Activated effector memory CD4-positive, alpha-beta T cell treated with Interleukin-2 at 50 U/mL for 16 hours (primary cell): ENCODE measurements around the gene GAL3ST1.
"Not testable (repeated sequence)": the region's sequence is repeated elsewhere in the genome, so short reads cannot be mapped to it uniquely, and the experiment has no call there.

Experiments used
- DNase-seq: peaks from one replicate; pipeline ENCODE4 v3.0.0-alpha.2; 2020

GAL3ST1 gene

DNA sequence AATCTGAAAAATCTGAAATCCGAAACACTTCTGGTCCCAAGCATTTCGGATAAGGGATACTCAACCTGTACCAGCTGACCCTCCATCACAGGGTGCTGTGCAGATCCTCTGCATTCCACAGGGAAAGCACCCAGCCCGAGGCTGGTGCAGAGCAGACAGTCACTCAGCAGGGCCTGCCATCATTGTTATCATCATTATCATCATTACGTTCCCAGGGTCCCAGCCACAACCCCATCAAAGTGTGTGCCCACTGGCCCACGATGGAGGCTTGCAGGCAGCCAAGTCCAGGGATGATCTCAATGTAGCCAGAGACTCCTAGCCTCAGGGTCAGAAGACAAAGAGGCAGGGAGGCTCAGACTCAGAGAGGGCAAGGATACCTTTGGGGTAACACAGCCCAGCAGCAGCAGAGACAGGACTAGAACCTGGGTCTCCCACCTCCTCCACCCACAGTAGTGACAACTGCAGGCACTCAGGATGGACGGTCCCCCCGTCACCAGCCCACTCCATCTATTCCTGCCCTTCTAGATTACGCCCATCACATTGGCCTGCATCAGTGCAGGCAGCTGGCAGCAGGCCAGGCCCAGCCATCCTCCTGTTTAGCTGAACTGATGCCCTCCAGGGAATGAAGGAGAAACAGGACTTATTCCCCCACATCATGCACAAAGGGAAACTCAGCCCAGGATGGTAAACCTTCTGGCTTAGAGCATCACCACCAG lies 10.3 kb downstream of the GAL3ST1 start:
- DNase-seq = no peak

DNA sequence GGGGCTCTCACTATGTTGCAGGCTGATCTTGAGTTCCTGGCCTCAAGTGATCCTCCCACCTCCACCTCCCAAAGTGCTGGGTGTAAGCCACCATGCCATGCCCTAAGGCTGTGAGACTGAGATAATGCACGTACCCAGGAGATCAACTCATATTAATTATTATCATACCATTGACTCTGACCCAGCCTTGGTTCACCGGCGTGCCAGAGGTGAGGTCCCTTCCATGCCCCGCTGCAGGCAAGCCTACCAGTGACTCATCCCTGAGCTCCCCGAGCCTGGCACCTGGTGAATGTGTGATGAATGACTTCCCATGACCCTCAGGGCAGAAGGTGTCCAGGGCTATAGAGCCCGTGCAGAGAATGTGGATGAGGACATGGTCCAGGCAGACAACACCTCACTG lies 12.1 kb downstream of the GAL3ST1 start:
- no peak for DNase-seq

DNA sequence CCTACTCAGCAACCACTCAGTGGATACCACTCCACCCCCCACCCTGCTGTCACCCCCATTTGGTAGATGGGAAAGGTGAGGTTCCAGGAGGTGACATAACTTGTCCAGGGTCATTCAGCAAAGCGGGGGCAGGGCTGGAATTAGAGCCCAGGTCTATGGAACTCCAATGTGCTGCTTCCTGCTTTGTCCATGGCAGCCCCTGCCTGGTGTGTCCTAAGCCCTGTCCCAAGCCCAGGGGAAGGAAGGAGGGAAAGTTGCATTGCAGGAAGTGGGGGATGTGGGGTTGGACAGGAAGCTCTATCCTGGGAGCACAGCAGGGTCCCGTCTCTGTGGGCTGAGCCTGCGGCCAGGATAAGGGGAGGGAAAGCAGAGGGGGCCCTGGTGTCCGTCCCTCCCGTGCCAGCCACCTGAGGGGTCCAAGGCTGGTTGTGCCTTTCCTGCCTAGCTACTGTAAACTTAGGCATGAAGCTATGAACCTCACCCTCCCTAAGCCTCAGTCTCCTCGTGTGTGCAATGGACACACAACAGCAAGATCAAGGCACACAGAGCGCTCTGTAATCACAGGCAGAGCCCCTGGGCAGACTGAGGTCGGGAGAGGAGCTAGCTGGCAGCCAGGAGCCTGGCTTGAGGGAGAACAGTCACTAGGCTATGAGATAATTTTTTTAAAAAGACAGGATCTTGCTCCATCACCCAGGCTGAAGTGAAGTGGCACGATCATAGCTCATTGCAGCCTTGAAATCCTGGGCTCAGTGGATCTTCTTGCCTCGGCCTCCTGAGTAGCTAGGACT lies 12.9 kb downstream of the GAL3ST1 start:
- DNase-seq = no peak

DNA sequence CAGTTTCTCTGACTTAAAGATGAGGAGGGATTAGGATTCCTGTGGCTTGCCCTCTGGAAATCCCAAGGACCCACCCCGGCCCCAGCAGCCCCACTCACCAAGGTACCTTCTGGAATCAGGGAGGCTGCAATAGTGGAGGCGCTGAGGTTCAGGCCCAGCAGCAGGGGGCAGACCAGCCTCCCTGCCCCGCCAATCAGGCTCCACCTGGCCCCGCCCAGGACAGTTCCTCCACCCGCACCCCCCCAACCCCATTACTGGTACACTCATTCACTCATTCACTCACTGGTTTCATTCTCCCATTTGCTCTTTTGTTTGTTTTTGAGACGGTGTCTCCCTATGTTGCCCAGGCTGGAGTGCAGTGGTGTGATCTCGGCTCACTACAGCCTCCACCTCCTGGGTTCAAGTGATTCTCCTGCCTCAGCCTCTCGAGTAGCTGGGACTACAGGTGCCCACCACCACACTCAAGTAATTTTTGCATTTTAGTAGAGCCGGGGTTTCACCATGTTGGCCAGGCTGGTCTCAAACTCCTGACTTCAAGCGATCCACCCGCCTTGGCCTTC lies 13.7 kb downstream of the GAL3ST1 start:
- not testable (repeated sequence) for DNase-seq

DNA sequence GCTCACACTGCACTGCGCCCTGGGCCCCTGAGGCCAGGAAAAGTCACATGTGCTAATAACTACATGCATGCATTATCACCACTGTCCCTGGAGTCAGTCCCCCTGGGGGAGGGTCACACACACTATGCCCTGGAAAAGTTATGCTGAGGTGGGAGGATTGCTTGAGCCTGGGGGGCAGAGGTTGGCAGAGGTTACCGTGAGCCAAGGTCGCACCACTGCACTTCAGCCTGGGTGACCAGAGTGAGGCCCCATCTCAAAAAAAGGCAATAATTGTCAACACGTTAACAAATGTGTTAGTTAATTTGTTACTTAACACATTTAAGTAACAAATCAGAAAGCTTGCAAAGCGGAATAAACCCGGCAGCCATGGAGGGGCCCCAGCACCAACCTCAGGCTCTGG lies 14.6 kb downstream of the GAL3ST1 start:
- DNase-seq = no peak

DNA sequence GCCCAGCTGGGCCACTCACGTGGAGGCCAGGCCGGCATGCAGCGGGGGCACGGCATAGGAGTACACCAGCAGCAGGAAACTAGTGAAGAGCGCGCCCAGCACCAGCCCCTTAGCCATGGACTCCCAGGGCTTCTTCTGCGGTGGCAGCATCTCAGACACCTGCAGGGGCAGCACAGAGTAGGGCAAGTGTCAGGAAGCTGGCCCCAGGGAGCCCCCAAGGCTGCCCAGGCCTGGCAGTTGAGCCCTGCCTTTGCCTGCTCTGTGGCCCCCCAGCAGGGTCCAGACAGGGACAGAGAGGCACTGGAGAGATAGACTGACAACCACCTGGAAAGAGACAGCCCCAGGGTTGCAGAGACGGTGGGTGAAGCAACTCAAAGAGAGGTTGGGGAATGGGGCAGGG lies 17.2 kb downstream of the GAL3ST1 start:
- no peak for DNase-seq

DNA sequence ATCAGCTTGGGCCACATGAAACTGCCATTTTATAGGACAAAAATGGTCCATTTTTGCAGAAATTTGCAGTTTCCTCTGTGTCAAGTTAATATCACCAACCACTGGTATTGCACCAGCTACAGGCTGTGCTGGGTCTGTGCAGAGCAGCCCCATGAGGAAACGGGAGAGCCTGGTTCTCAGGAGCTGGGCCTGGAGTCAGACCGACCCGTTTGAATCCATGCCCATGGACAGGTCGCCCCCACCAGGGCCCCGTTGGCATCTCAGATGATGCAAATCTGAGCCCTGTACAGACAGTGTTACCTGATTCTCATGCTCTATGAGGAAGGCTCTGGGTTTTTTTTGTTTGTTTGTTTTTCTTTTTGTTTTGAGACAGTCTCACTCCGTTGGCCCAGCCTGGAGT lies 18.1 kb downstream of the GAL3ST1 start:
- DNase-seq = no peak

DNA sequence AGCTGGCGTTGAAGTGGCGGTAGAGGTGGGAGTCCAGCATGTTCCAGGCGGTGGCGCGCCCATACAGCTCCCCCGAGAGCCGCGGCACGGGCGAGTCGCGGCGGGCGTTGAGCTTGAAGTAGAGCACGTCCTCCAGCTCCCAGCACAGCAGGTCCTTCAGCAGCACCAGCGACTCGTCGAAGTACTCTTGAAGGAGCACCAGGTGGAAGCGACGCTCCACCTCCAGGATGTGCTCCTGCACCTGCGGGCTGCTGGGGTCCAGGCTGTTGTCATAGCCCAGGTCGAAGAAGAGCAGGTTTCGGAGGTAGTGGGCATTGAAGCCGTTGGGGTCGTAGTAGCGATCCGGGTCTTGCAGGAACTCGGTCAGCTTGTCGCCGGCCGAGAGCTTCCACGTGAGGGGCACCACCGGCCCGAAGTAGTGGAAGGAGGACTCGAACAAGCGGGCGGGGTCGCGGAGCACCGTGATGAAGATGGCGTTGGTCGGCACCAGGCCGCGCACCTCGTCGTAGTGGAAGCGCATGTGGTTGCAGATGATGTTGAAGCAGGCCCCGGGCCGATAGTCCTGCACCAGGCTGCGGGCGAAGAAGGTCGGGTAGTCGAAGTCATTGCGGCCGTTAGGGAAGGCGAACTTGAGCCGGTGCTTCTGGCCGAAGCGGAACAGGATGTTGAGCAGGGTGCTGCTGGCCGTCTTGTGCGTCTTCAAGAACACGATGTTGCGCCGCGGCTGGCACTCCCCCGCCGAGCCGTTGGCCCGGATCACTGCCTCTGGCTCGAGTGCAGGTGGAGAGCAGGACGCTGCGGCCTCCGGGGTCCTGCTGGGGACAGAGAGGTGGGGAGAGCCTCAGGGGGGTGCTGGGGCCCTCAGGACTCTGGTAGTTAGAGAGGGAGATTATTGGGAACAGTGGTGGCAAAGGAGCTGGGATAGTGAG lies 18.9 kb downstream of the GAL3ST1 start:
- DNase-seq = no peak

DNA sequence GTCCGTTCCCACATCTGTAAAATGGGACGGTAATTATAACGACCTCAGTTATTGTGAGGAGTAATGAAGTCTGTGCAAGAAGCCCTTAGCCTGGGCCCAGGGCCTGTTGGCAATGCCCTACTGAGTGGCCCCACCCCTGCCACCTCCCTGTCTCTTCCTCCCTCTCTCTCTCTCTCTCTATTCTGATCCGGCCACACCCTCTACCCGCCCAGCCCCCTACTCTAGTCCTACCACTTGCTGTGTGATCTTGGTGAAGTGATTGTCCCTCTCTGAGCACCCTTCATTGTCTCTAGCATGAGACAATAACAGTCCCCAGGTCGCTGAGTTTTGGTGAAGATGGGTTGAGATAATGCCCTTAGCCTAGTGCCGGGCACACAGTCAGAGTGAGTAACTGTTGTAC lies 20.5 kb downstream of the GAL3ST1 start:
- no peak for DNase-seq

DNA sequence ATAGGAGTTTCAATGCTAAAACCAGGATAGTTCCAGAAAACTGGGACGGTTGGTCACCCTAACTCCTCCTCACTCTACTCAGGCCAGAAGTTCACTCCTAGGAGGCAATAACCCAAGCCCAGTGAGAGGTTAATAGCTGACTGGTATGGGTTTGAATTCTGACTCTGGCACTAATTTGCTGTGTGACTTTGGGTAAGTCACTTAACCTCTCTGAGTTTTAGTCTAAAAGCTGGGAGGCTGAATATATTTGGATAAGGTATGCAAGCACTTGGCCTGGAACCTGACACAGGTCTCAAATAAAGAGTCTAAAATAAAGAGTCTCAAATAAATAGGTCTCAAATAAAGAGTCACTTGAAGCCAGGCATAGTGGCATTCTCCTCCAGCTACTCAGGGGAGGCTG lies 21.7 kb downstream of the GAL3ST1 start:
- DNase-seq = no peak

DNA sequence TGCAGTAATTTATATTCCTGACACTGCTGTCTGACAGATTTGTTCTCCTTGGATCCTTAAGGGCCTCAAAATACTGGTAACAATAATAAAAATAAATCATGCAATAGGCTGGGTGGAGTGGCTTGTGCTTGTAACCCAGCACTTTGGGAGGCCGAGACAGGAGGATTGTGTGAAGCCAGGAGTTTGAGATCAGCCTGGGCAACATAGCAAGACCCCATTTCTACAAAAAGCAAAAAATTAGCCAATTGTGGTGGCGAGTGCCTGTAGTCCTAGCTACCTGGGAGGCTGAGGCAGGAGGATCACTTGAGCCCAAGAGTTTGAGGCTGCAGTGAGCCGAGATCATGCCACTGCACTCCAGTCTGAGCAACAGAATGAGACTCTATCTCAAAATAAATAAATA lies 22.7 kb downstream of the GAL3ST1 start:
- DNase-seq = not testable (repeated sequence)

DNA sequence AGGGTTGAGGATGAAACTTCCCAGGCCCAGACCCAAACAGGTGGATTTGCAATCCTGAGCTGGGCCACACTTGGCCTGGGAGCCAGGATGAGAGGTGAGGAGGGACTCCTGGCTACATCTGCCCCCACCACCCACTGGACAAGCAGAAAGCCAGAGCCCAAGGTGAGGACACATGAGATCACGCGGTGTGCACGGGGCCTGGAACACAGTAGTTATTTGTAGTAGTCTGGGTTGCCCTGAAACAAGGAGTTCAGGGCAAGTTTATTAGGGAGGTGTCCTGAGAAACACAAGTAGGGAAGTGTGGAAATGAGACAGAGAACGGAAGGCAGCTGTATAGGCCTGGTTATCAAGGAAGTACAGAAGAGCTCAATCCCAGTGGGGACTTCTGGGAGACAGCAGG lies 27.3 kb downstream of the GAL3ST1 start:
- no peak for DNase-seq

DNA sequence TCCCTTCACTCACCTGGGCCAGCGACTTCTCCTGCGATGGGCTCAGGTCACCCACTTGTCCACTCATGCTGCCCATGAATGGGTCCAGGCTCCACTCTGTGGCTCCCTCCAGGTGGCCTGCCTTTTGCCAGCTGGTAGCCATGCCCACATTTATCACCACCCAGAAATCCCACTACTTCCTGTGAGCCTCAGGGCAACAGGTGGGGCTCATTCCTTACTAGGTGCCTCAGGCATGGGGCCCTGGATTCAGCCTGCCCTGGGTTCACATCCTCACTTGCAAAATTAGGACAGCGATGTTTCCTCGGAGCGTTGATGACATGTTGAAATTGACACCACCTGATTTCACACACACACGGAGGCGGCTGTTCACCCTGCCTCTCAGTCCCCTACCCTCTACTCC lies 27.8 kb downstream of the GAL3ST1 start, which contains the start of gene SEC14L6:
Gene SEC14L6 (minus strand): TSS at position 126 of the 400 bp plus-strand sequence. CDS start 59 bp downstream, at position 67.
- DNase-seq = no peak

DNA sequence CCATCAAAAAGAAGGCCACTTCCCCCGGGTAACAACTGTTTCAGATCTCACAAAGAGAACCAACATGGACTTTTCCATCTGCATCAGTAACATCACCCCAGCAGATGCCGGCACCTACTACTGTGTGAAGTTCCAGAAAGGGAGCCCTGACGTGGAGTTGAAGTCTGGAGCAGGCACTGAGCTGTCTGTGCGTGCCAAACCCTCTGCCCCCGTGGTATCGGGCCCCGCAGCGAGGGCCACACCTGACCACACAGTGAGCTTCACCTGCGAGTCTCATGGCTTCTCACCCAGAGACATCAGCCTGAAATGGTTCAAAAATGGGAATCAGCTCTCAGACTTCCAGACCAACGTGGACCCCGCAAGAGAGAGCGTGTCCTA lies 31.7 kb downstream of the GAL3ST1 start:
- DNase-seq = no peak

DNA sequence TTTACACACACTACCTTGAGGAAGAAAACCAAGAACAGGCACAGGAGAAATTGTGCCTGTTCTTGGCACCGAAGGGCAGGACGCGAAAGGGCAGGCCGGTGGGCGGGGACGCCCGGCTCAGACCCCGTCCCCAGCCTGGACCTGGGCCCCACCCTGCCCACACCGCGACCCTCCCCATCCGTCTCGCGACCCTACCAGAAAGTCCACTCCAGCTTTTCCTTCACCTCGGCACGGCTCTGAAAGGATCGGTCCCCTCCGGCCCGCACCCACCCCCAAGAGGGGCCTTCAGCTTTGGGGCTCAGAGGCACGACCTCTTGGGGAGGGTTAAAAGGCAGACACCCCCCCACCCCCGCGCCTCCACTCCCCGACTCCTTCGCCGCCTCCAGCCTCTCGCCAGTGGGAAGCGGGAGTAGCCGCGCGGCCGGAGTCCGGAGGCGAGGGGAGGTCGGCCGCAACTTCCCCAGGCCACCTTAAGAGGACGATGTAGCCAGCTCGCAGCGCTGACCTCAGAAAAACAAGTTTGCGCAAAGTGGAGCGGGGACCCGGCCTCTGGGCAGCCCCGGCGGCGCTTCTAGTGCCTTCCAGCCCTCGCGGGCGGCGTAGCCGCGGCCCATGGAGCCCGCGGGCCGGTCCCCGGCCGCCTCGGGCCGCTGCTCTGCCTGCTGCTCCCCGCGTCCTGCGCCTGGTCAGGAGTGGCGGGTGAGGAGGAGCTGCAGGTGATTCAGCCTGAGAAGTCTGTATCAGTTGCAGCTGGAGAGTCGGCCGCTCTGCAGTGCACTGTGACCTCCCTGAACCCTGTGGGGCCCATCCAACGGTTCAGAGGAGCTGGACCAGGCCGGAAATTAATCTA lies 32.3 kb downstream of the GAL3ST1 start:
- DNase-seq = no peak

DNA sequence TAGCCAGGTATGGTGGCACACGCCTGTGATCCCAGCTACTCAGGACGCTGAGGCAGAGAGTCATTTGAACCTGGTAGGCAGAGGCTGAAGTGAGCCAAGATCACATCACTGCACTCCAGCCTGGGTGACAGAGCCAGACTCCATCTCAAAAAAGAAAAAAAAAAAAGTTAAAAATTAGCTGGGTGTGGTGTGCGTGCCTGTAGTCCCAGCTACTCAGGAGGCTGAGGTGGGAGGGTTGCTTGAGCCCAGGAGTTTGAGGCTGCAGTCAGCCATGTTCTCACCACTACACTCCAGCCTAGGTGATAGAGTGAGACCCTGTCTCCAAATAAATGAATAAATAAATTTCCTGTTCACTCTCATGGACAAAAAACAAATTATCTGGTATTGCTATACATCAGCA lies 33.0 kb downstream of the GAL3ST1 start:
- not testable (repeated sequence) for DNase-seq

DNA sequence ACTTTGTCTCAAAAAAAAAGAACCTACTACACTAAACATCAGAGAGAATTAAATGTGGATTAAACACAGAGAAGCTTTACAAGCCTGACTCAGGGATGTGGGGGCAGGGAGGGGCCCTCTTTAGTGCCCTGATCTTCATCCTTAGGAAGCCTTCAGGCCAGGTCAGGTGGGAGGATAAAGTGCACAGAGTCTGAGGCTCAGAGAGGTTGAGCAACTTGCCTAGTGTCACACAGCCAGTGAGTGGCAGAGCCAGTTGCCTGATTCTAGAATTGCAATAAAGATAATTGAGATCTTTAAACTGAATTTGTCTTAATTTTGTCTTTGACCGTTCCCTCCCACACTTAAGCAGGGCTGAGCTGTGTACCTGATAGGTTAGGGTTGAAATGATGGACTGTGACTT lies 35.1 kb downstream of the GAL3ST1 start:
- no peak for DNase-seq

DNA sequence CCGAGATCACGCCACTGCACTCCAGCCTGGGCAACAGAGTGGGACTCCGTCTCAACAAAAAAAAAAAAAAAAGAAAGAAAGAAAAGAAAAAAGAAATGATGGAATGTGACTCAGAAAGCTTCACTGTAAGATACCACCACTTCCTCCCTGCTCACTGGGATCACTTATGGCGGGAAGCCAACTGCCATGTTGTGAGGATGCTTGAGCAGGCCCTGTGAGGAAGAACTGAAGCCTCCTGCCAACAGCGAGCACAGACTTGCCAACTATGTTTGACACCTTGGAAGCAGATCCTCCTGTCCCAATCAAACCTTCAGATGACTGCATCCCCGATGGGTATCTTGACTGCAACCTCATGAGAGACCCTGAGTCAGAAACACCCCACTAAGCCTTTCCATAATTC lies 36.2 kb downstream of the GAL3ST1 start:
- no peak for DNase-seq

DNA sequence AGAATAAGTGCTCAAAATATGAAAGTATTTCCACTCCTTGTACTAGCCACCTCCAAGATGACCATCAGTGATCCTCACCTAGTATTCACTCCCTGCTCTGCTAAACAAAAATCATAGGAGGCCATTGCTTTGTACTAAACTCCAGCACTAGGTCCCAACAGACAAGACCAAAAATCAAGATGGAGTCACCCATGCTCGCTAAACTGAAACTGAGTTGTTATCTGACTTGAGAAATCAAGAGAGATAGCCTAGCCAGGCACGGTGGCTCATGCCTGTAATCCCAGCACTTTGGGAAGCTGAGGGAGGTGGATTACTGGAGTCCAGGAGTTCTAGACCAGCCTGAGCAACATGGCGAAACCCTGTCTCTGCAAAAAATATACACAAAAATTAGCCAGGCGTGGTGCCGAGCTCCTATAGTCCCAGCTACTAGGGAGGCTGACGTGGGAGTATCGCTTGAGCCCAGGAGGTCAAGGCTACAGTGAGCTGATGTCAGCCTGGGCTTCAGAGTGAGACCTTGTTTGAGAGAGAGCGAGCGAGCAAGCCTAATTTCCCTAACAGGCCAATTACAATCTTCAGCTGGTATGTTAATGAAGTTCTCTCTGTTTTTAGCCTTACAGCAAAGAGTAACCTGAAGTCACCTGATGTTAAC lies 37.3 kb downstream of the GAL3ST1 start:
- DNase-seq = no peak

DNA sequence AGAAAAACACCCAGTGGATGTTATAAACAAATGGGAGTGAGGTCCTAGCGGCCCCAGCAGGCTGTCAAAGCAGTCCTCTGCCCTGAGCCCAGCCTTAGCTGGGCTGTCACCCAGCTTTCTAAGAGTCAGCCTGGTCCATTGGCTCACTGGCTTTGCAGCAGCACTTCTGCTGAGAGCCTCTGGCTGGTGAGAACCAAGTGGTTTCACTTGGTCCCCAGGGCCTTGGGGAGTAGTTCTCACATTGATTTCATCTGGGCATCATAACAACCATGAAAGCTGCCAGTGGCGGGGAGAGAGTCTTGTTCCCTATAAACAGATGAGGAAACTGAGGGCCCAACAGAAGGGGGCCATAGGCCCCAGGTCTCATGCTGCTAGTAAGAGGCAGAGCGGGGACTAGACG lies 39.3 kb downstream of the GAL3ST1 start:
- no peak for DNase-seq
